HG02588 (cell line): ENCODE results near the gene SRGAP1.
"Not testable (repeated sequence)": the region's sequence is repeated elsewhere in the genome, so short reads cannot be mapped to it uniquely, and the experiment has no call there.

Experiments
- ATAC-seq: cut with Tn5 transposase; IDR thresholded peaks from one replicate; pipeline ENCODE4 v1.9.1; 2021; ENCODE audit warnings: mild to moderate bottlenecking, moderate library complexity; ENCODE audit not compliant: unreplicated experiment

SRGAP1 gene

GRCh38 chr12:64034901-64035576 lies 190.5 kb downstream of the SRGAP1 start:
- no peak for ATAC-seq

GRCh38 chr12:64036414-64036813 lies 191.9 kb downstream of the SRGAP1 start:
- ATAC-seq, result no peak

- ATAC-seq, result no peak
Observed at GRCh38 chr12:64039281-64039871, 194.9 kb downstream of the SRGAP1 start.

GRCh38 chr12:64042911-64043310 lies 198.4 kb downstream of the SRGAP1 start:
- ATAC-seq, result no peak

GRCh38 chr12:64044191-64044590 lies 199.7 kb downstream of the SRGAP1 start:
- ATAC-seq, result no peak

- no peak for ATAC-seq
Observed at GRCh38 chr12:64051057-64051456, 206.6 kb downstream of the SRGAP1 start.

- ATAC-seq, result no peak
Observed at GRCh38 chr12:64053117-64053516, 208.6 kb downstream of the SRGAP1 start.

- no peak for ATAC-seq
Observed at GRCh38 chr12:64054079-64054520, 209.6 kb downstream of the SRGAP1 start.

GRCh38 chr12:64056741-64057140 lies 212.2 kb downstream of the SRGAP1 start:
- ATAC-seq, result no peak

GRCh38 chr12:64057706-64058105 lies 213.2 kb downstream of the SRGAP1 start:
- no peak for ATAC-seq

- no peak for ATAC-seq
Observed at GRCh38 chr12:64058541-64059265, 214.2 kb downstream of the SRGAP1 start.

- no peak for ATAC-seq
Observed at GRCh38 chr12:64059685-64060084, 215.2 kb downstream of the SRGAP1 start.

GRCh38 chr12:64061868-64062375 lies 217.4 kb downstream of the SRGAP1 start:
- ATAC-seq, result no peak

GRCh38 chr12:64063121-64063520 lies 218.6 kb downstream of the SRGAP1 start:
- no peak for ATAC-seq

- ATAC-seq, result no peak
Observed at GRCh38 chr12:64064240-64064639, 219.7 kb downstream of the SRGAP1 start.

GRCh38 chr12:64064706-64065105 lies 220.2 kb downstream of the SRGAP1 start:
- ATAC-seq, result no peak

GRCh38 chr12:64065881-64066451 lies 221.5 kb downstream of the SRGAP1 start:
- no peak for ATAC-seq

GRCh38 chr12:64066776-64067175 lies 222.3 kb downstream of the SRGAP1 start:
- ATAC-seq, result no peak

- ATAC-seq, result no peak
Observed at GRCh38 chr12:64070454-64070853, 226.0 kb downstream of the SRGAP1 start.

GRCh38 chr12:64072916-64073575 lies 228.5 kb downstream of the SRGAP1 start:
- no peak for ATAC-seq

- not testable (repeated sequence) for ATAC-seq
Observed at GRCh38 chr12:64076565-64076964, 232.1 kb downstream of the SRGAP1 start.
